ENCODE results near the gene APOB.

APOB gene

GRCh38 chr2:21001225-21001946 is 42.5 kb downstream of the APOB start:
- DNase-seq = no peak

GRCh38 chr2:20999906-21000645 is 43.8 kb downstream of the APOB start:
- no peak for DNase-seq

GRCh38 chr2:20998972-20999905 is 44.6 kb downstream of the APOB start:
- DNase-seq = no peak

- DNase-seq = no peak
Measured at GRCh38 chr2:20997953-20998722, 45.7 kb downstream of the APOB start.

GRCh38 chr2:20994130-20994529 is 49.7 kb downstream of the APOB start:
- no peak for DNase-seq

GRCh38 chr2:20992201-20992711 is 51.6 kb downstream of the APOB start:
- no peak for DNase-seq

- DNase-seq = no peak
Measured at GRCh38 chr2:20990442-20991430, 53.1 kb downstream of the APOB start.

GRCh38 chr2:20989404-20989803 is 54.5 kb downstream of the APOB start:
- no peak for DNase-seq

- no peak for DNase-seq
Measured at GRCh38 chr2:20988905-20989304, 55.0 kb downstream of the APOB start.

- DNase-seq = no peak
Measured at GRCh38 chr2:20986024-20986939, 57.6 kb downstream of the APOB start.

GRCh38 chr2:20985062-20985461 is 58.8 kb downstream of the APOB start:
- DNase-seq = no peak

- DNase-seq = no peak
Measured at GRCh38 chr2:20984408-20984807, 59.5 kb downstream of the APOB start.

GRCh38 chr2:20983844-20984243 is 60.0 kb downstream of the APOB start:
- DNase-seq = no peak

GRCh38 chr2:20982861-20983260 is 61.0 kb downstream of the APOB start:
- DNase-seq = no peak

GRCh38 chr2:20977520-20978180 is 66.2 kb downstream of the APOB start:
- DNase-seq = no peak

GRCh38 chr2:20976527-20976926 is 67.3 kb downstream of the APOB start:
- DNase-seq = no peak

- DNase-seq = no peak
Measured at GRCh38 chr2:20972792-20973565, 70.9 kb downstream of the APOB start.

GRCh38 chr2:20972110-20972509 is 71.8 kb downstream of the APOB start:
- no peak for DNase-seq

- DNase-seq = no peak
Measured at GRCh38 chr2:20970068-20970467, 73.8 kb downstream of the APOB start.
